Trophoblast cell (in vitro differentiated cells and primary cell): ENCODE measurements around the gene SLC7A6.

Experiments used
- DNase-seq, 2 donors: peaks; one replicate each; pipeline ENCODE4 v3.0.0-alpha.2; 2016
- H2AFZ ChIP-seq: 2 replicates; pipeline ENCODE4 v1.6.1; 2013; ENCODE audit warnings: low read length, moderate library complexity, mild to moderate bottlenecking; ENCODE audit not compliant: insufficient read depth, poor library complexity
- H2AK5ac ChIP-seq: 2 replicates; pipeline ENCODE4 v1.6.1; 2013; ENCODE audit warnings: mild to moderate bottlenecking, low read length
- H2BK120ac ChIP-seq: 2 replicates; pipeline ENCODE4 v1.6.1; 2013; ENCODE audit warnings: low read length, mild to moderate bottlenecking, moderate library complexity; ENCODE audit not compliant: insufficient read depth, poor library complexity
- H2BK12ac ChIP-seq: 2 replicates; pipeline ENCODE4 v1.6.1; 2013; ENCODE audit warnings: mild to moderate bottlenecking, low read length, moderate library complexity
- H2BK5ac ChIP-seq: 2 replicates; pipeline ENCODE4 v1.6.1; 2013; ENCODE audit warnings: low read length, low read depth, moderate library complexity, mild to moderate bottlenecking; ENCODE audit not compliant: poor library complexity
- H3K14ac ChIP-seq: 2 replicates; pipeline ENCODE4 v1.6.1; 2013; ENCODE audit warnings: mild to moderate bottlenecking, low read length
- H3K18ac ChIP-seq: 2 replicates; pipeline ENCODE4 v1.6.1; 2013; ENCODE audit warnings: mild to moderate bottlenecking, low read length
- H3K23ac ChIP-seq: 2 replicates; pipeline ENCODE4 v1.6.1; 2013; ENCODE audit warnings: low read length
- H3K27ac ChIP-seq: 2 replicates; pipeline ENCODE4 v1.5.1; 2013; ENCODE audit warnings: low read depth, mild to moderate bottlenecking, inconsistent platforms, low read length, moderate library complexity
- H3K27me3 ChIP-seq: 2 replicates; pipeline ENCODE4 v1.6.1; 2013; ENCODE audit warnings: inconsistent platforms, mild to moderate bottlenecking, low read length, moderate library complexity; ENCODE audit not compliant: insufficient read depth
- H3K36me3 ChIP-seq, 2 experiments: 1 replicate in 1 of 2; 2 replicates in 1 of 2; pipeline ENCODE4 v1.6.1; 2013; ENCODE audit warnings: low read length in 2 of 2, mild to moderate bottlenecking in 2 of 2, moderate library complexity in 1 of 2; ENCODE audit not compliant: insufficient read depth in 2 of 2, control insufficient read depth in 1 of 2
- H3K4ac ChIP-seq: 2 replicates; pipeline ENCODE4 v1.6.1; 2013; ENCODE audit warnings: low read depth, mild to moderate bottlenecking, low read length, moderate library complexity
- H3K4me1 ChIP-seq, 2 experiments: 1 replicate in 1 of 2; 2 replicates in 1 of 2; pipeline ENCODE4 v1.6.1; 2013; ENCODE audit warnings: low read length in 2 of 2, mild to moderate bottlenecking in 2 of 2, moderate library complexity in 1 of 2; ENCODE audit not compliant: insufficient read depth in 2 of 2, control insufficient read depth in 1 of 2
- H3K4me2 ChIP-seq: 2 replicates; pipeline ENCODE4 v1.6.1; 2013; ENCODE audit warnings: inconsistent platforms, mild to moderate bottlenecking, low read length, moderate library complexity
- H3K4me3 ChIP-seq: 2 replicates; pipeline ENCODE4 v1.5.1; 2013; ENCODE audit warnings: mild to moderate bottlenecking, low read depth, low read length, inconsistent platforms
- H3K79me1 ChIP-seq: one replicate; pipeline ENCODE4 v1.6.1; 2013; ENCODE audit warnings: low read length
- H3K79me2 ChIP-seq: 2 replicates; pipeline ENCODE4 v1.6.1; 2013; ENCODE audit warnings: low read length, mild to moderate bottlenecking; ENCODE audit not compliant: control insufficient read depth, insufficient read depth, poor library complexity
- H3K9ac ChIP-seq: 2 replicates; pipeline ENCODE4 v1.6.1; 2013; ENCODE audit warnings: mild to moderate bottlenecking, low read length
- H3K9me3 ChIP-seq: 2 replicates; pipeline ENCODE4 v1.6.1; 2013; ENCODE audit warnings: low read depth, mild to moderate bottlenecking, control low read depth, inconsistent platforms, low read length; ENCODE audit not compliant: insufficient read depth
- H4K12ac ChIP-seq: 2 replicates; pipeline ENCODE4 v1.6.1; 2013; ENCODE audit warnings: low read depth, mild to moderate bottlenecking, low read length, moderate library complexity
- H4K8ac ChIP-seq: 2 replicates; pipeline ENCODE4 v1.6.1; 2013; ENCODE audit warnings: low read depth, mild to moderate bottlenecking, low read length, moderate library complexity
- H4K91ac ChIP-seq: one replicate; pipeline ENCODE4 v1.6.1; 2013; ENCODE audit warnings: low read depth, mild to moderate bottlenecking, low read length, moderate library complexity
- WGBS: extraction: QIAGEN DNeasy Blood & Tissue Kit; methylation state at CpG from one replicate; pipeline ENCODE4 v1.1.7; 2013; ENCODE audit warnings: missing lambda C conversion rate; ENCODE audit not compliant: insufficient read length, insufficient coverage; ENCODE audit errors: extremely low coverage; 5-methylcytosine and 5-hydroxymethylcytosine counted together

Gene SLC7A6

DNA sequence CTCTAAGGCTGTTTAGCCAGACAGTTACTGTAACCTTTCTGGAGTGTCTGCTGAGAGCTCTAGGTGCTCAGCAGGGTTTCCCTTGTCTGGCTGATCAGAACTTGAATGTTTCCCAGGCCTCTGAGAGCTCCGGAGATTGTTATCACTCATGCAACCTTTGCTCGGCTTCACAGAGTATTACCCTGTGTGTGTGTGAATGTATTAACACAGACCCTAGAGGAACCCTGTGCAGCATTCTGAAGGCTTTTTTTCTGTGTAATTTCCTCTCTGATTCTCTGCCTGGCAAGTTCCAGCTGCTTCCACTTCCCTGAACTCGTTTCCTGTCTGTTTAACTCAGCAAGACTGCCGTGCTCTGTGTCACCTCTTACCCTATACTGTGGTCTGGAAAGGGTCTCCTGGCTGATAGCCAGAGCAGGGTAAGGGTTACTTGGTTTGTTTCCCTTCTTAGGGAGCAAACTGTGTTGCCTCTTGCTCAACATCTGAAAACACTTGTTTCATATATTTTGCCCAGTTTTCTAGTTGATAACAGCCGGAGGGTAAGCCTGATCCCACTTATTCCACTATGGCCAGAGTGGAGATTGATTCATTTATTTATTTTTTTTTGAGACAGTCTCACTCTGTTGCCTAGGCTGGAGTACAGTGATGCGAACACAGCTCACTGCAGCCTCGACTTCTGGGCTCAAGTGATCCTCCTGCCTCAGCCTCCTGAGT lies 68.2 kb downstream of the SLC7A6 start:
- WGBS, result no CpG with 5 or more reads among the region's 7 CpGs
- H4K8ac ChIP-seq, result no peak overlapping the region
- H3K79me1 ChIP-seq, result peaks cover 6% of the 10 kb centered on the region
- no peak overlapping the region for H2AK5ac ChIP-seq
- H4K91ac ChIP-seq, result peak overlapping the region; percentile 57
- H3K18ac ChIP-seq, result no peak overlapping the region
- H3K23ac ChIP-seq, result no peak overlapping the region
- no peak overlapping the region for H2AFZ ChIP-seq
- no peaks in the 10 kb centered on the region for H3K9me3 ChIP-seq
- no peak overlapping the region for H3K4ac ChIP-seq
- peak overlapping the region; percentile 18 for H2BK5ac ChIP-seq
- H3K27me3 ChIP-seq, result no peaks in the 10 kb centered on the region
- peaks cover 6 to 7% of the 10 kb centered on the region in 2 experiments for H3K36me3 ChIP-seq
- peak overlapping the region; percentile 31 for H3K14ac ChIP-seq
- H3K9ac ChIP-seq, result no peak overlapping the region
- DNase-seq, result peak; percentile 62 to 65
- no peak overlapping the region for H4K12ac ChIP-seq
- no peak overlapping the region for H2BK120ac ChIP-seq
- peak overlapping the region; percentile 46 for H3K4me2 ChIP-seq
- H3K27ac ChIP-seq, result peak overlapping the region; percentile 82
- peaks cover 16 to 21% of the 10 kb centered on the region in 2 experiments for H3K4me1 ChIP-seq
- peak overlapping the region; percentile 81 for H2BK12ac ChIP-seq
- H3K4me3 ChIP-seq, result no peak overlapping the region
- no peaks in the 10 kb centered on the region for H3K79me2 ChIP-seq

GRCh38 chr16:68335175-68335574 lies 70.8 kb downstream of the SLC7A6 start:
- H2BK120ac ChIP-seq, result no peak overlapping the region
- H3K9ac ChIP-seq, result no peak overlapping the region
- no peak overlapping the region for H3K4ac ChIP-seq
- no peak overlapping the region for H3K14ac ChIP-seq
- H3K23ac ChIP-seq, result no peak overlapping the region
- no peak overlapping the region for H4K12ac ChIP-seq
- no peaks in the 10 kb centered on the region for H3K79me2 ChIP-seq
- H2BK12ac ChIP-seq, result no peak overlapping the region
- no peak overlapping the region for H4K91ac ChIP-seq
- WGBS, result no CpG with 5 or more reads among the region's 5 CpGs
- peaks cover 12 to 15% of the 10 kb centered on the region in 2 experiments for H3K4me1 ChIP-seq
- DNase-seq, result no peak
- H2AFZ ChIP-seq, result no peak overlapping the region
- no peak overlapping the region for H2AK5ac ChIP-seq
- no peak overlapping the region for H3K4me2 ChIP-seq
- H3K9me3 ChIP-seq, result no peaks in the 10 kb centered on the region
- H2BK5ac ChIP-seq, result no peak overlapping the region
- H3K18ac ChIP-seq, result no peak overlapping the region
- H3K79me1 ChIP-seq, result peaks cover 6% of the 10 kb centered on the region
- no peak overlapping the region for H3K27ac ChIP-seq
- H3K4me3 ChIP-seq, result no peak overlapping the region
- H3K27me3 ChIP-seq, result no peaks in the 10 kb centered on the region
- H3K36me3 ChIP-seq, result peaks cover 27% of the 10 kb centered on the region in 2 experiments
- no peak overlapping the region for H4K8ac ChIP-seq

DNA sequence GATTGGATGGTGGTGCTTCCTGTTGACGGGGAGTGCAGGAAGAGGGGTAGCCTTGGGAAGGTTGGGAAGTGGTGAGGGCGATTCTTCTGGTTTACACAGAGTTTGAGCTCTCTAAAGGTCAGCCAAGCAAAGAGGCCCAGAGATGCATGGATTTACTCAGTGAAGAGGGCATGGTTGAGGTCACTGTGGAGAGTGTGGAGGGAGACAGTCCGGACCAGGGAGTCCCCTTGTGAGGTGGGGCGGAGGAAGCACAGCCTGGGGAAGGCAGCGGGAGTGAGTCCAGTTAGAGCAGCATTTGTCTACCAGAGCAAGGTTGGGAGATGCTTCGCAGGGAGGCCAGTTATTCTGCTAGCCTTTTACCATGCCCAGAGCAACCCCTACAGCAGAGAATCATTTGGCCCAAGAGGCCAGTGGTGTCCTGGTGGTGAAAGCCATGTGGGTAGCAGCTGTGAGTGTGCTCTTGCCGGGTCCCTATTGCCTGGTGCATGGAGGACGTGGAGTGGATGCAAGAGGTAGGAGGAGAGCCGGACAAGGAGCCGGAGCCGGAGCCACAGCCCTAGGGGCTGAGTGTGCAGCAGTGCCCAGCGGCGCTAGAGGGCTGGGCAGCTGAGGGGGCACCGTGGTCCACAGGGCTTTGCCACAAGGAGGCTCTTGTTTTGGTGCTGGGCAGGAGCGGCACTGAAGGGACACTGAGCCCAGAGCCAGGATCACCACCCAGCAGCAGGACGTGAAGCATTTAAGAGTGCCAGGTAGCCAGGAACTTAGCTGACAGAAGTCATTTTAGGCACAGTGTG lies 74.2 kb downstream of the SLC7A6 start:
- no CpG with 5 or more reads among the region's 16 CpGs for WGBS
- peaks cover 0 to under 1% of the 10 kb centered on the region in 2 experiments for H3K4me1 ChIP-seq
- H4K8ac ChIP-seq, result no peak overlapping the region
- H3K23ac ChIP-seq, result no peak overlapping the region
- H3K27ac ChIP-seq, result no peak overlapping the region
- no peak overlapping the region for H2AFZ ChIP-seq
- no peak overlapping the region for H2BK12ac ChIP-seq
- no peak overlapping the region for H3K4me3 ChIP-seq
- no peak overlapping the region for H2BK120ac ChIP-seq
- H3K27me3 ChIP-seq, result no peaks in the 10 kb centered on the region
- no peak overlapping the region for H4K12ac ChIP-seq
- no peak overlapping the region for H4K91ac ChIP-seq
- H3K9me3 ChIP-seq, result peaks cover 4% of the 10 kb centered on the region
- DNase-seq, result no peak
- no peak overlapping the region for H3K4me2 ChIP-seq
- no peak overlapping the region for H2AK5ac ChIP-seq
- H3K9ac ChIP-seq, result no peak overlapping the region
- H3K36me3 ChIP-seq, result peaks cover 34 to 41% of the 10 kb centered on the region in 2 experiments
- H3K79me1 ChIP-seq, result no peaks in the 10 kb centered on the region
- H3K79me2 ChIP-seq, result no peaks in the 10 kb centered on the region
- H3K18ac ChIP-seq, result no peak overlapping the region
- H3K4ac ChIP-seq, result no peak overlapping the region
- H3K14ac ChIP-seq, result no peak overlapping the region
- no peak overlapping the region for H2BK5ac ChIP-seq

- Histone ChIP-seq H4K91ac (no peak overlapping the region), H2BK120ac (no peak overlapping the region), H3K4me3 (no peak overlapping the region), H4K12ac (no peak overlapping the region), H3K9me3 (peaks cover 4% of the 10 kb centered on the region), H3K36me3 (peaks cover 34 to 41% of the 10 kb centered on the region in 2 experiments), H2AK5ac (no peak overlapping the region), H3K23ac (no peak overlapping the region), H3K9ac (no peak overlapping the region), H3K18ac (no peak overlapping the region), H2BK5ac (no peak overlapping the region), H3K4me2 (no peak overlapping the region), H2BK12ac (no peak overlapping the region), H3K27me3 (no peaks in the 10 kb centered on the region), H3K4me1 (no peaks in the 10 kb centered on the region), H2AFZ (no peak overlapping the region), H3K79me2 (no peaks in the 10 kb centered on the region), H3K4ac (no peak overlapping the region), H3K27ac (no peak overlapping the region), H4K8ac (no peak overlapping the region), H3K14ac (no peak overlapping the region), H3K79me1 (no peaks in the 10 kb centered on the region)
- no CpG with 5 or more reads among the region's 13 CpGs for WGBS
- DNase-seq, result no peak
These were observed 74.9 kb downstream of the SLC7A6 start for GRCh38 chr16:68339214-68339613.
